ENCODE measurements around the gene NHS. TPM values are rescaled to one million over a fixed set of nuclear protein-coding genes. Genes with fewer than 3 reads are reported as not detected.

Gene NHS
- total RNA-seq, 2 experiments from 2014 or later: 0.81 to 1.7 TPM

DNA sequence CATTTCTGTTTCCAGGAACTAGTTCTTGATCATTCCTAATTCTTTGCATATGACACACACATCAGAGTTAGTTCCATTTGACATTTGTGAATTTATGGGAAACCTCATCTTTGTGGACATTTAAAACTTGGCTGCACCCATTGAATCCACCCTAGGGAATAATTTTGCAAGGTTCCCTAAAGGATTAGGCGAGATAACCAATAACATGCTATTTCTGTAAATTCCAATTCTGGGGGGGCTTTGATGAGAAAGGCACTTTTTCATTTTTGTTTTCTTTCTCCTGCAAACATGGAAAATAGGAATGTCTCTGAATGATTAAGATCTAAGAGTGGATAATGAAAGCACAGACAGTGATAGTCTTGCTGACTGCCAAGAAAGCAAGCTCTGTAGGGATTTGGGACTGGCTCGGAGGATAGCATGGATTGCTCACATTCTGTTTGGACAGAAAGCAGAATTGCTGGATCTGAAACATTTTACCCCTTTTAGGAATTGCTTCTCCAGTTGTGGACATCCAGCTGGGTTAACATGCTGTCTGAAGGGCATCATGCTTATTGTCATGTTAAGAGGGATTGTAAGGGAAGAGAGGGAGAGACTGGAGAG lies 145.1 kb downstream of the NHS start:
- DNase-seq: no peak
- ChIA-PET POLR2A (no interaction called here), CTCF (no interaction called here)
- Mint-ChIP-seq H3K9me3 (ENCODE audit: insufficient read depth) (no peaks in the 10 kb centered on the region), H3K4me1 (ENCODE audit: low read depth) (no peaks in the 10 kb centered on the region), H3K27me3 (ENCODE audit: low read depth) (no peaks in the 10 kb centered on the region), H3K4me3 (no peak overlapping the region), H3K27ac (no peak overlapping the region), H3K36me3 (ENCODE audit: low read depth) (no peaks in the 10 kb centered on the region)
- no peak for ATAC-seq

GRCh38 chrX:17521871-17522693 lies 147.1 kb downstream of the NHS start:
- Mint-ChIP-seq H3K27ac (no peak overlapping the region), H3K9me3 (ENCODE audit: insufficient read depth) (no peaks in the 10 kb centered on the region), H3K4me1 (ENCODE audit: low read depth) (no peaks in the 10 kb centered on the region), H3K27me3 (ENCODE audit: low read depth) (no peaks in the 10 kb centered on the region), H3K4me3 (no peak overlapping the region), H3K36me3 (ENCODE audit: low read depth) (no peaks in the 10 kb centered on the region)
- CTCF ChIA-PET: no interaction called here
- POLR2A ChIA-PET: no interaction called here
- no peak for DNase-seq
- no peak for ATAC-seq

GRCh38 chrX:17525266-17525665 lies 150.3 kb downstream of the NHS start:
- Mint-ChIP-seq H3K9me3 (ENCODE audit: insufficient read depth) (no peaks in the 10 kb centered on the region), H3K36me3 (ENCODE audit: low read depth) (no peaks in the 10 kb centered on the region), H3K4me3 (no peak overlapping the region), H3K27me3 (ENCODE audit: low read depth) (no peaks in the 10 kb centered on the region), H3K4me1 (ENCODE audit: low read depth) (peaks cover 6% of the 10 kb centered on the region), H3K27ac (no peak overlapping the region)
- DNase-seq: no peak
- ChIA-PET CTCF (no interaction called here), POLR2A (no interaction called here)
- ATAC-seq: no peak

DNA sequence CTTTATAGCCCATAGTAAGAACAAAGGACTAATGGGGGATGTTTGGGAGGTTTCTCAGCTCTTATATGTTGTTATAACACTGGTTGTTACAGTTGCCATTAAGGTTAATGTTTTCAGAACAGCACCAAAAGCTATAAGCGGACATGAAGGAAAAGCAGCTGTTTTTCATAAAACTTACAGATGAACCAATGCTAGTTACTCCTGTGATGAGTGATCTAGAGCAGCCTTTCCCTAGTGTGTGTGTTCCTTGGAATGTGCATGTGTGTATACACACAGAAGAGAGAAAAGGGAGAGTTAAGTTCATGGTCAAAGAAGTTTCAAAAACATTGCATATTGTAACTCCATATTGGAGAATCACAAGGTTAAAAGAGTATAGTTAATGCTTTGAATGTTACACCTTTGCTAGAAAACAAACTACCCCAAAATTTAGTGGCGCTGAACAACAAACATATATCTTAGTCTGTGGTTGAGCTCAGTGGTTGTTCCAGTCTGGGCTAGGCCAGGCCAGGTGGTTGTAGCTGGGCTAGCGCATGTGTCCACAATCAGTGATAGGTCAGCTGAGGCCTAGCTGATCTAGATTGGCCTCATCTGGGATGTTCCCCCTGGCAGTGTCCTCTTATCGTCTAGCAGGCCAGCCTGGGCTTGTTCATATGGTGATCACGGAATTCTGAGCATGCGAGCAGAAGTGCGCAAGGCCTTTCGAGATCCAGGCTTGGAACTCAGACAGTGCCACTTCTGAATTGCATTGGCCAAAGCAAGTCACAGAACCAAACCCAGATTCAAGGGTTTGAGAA lies 151.0 kb downstream of the NHS start:
- CTCF ChIA-PET: interaction anchor here (0.5 kb wide), 1 partner anchor 9 kb away, joined by 3 read pairs; no protein-coding TSS in a partner anchor
- no peaks in the 10 kb centered on the region for H3K9me3 Mint-ChIP-seq (ENCODE audit: insufficient read depth)

GRCh38 chrX:17527135-17527701 lies 152.2 kb downstream of the NHS start:
- ATAC-seq: no peak
- peaks cover 6% of the 10 kb centered on the region for H3K4me1 Mint-ChIP-seq (ENCODE audit: low read depth)
- DNase-seq: no peak
- no peaks in the 10 kb centered on the region for H3K9me3 Mint-ChIP-seq (ENCODE audit: insufficient read depth)
- no peak overlapping the region for H3K27ac Mint-ChIP-seq
- POLR2A ChIA-PET: no interaction called here
- H3K4me3 Mint-ChIP-seq: no peak overlapping the region
- CTCF ChIA-PET: no interaction called here
- H3K36me3 Mint-ChIP-seq (ENCODE audit: low read depth): no peaks in the 10 kb centered on the region
- H3K27me3 Mint-ChIP-seq (ENCODE audit: low read depth): no peaks in the 10 kb centered on the region

More for the DNA sequence above, 151.0 kb downstream of the NHS start:
- Mint-ChIP-seq H3K27ac (no peak overlapping the region), H3K36me3 (ENCODE audit: low read depth) (no peaks in the 10 kb centered on the region), H3K4me1 (ENCODE audit: low read depth) (peaks cover 6% of the 10 kb centered on the region), H3K4me3 (no peak overlapping the region), H3K27me3 (ENCODE audit: low read depth) (no peaks in the 10 kb centered on the region)
- ATAC-seq (no peak), DNase-seq (no peak)
- POLR2A ChIA-PET: no interaction called here

- CTCF ChIA-PET: no interaction called here
- Mint-ChIP-seq H3K27ac (no peak overlapping the region), H3K27me3 (ENCODE audit: low read depth) (no peaks in the 10 kb centered on the region), H3K36me3 (ENCODE audit: low read depth) (no peaks in the 10 kb centered on the region), H3K4me3 (no peak overlapping the region), H3K4me1 (ENCODE audit: low read depth) (peaks cover 6% of the 10 kb centered on the region), H3K9me3 (ENCODE audit: insufficient read depth) (no peaks in the 10 kb centered on the region)
- DNase-seq: no peak
- ATAC-seq: no peak
- POLR2A ChIA-PET: no interaction called here
These were observed 152.9 kb downstream of the NHS start for GRCh38 chrX:17527922-17528321.

DNA sequence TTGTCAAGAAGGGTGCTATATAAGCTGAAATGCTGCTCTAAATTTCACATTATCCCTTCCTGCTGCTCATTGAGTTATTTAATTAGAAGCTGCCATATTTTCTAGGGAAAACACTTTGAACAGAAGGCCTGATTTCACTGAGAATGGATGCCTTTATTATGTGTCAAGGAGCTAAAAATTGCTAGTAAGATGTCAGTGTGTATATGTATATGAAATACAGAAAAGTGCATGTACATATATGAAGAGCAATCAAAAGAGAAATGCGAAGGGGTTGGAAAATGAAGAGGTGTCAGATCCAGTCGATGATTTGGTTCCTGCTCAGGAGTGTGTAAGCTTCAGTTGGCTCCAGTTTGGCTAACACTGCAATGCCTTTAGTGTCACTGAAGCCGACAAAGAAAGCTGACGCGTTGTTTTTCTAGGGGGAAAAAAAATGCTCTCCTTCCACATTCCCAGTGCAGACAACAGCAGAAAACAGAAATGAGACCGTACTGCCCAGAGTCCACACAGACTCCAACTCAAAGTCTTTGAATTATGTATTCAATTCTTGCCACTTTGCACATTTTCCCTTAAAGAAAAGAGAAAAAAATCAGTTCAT lies 154.2 kb downstream of the NHS start:
- peaks cover 6% of the 10 kb centered on the region for H3K4me1 Mint-ChIP-seq (ENCODE audit: low read depth)
- ChIA-PET POLR2A (no interaction called here), CTCF (no interaction called here)
- ATAC-seq (no peak), DNase-seq (no peak)
- H3K9me3 Mint-ChIP-seq (ENCODE audit: insufficient read depth): no peaks in the 10 kb centered on the region
- H3K4me3 Mint-ChIP-seq: no peak overlapping the region
- no peaks in the 10 kb centered on the region for H3K36me3 Mint-ChIP-seq (ENCODE audit: low read depth)
- H3K27me3 Mint-ChIP-seq (ENCODE audit: low read depth): no peaks in the 10 kb centered on the region
- H3K27ac Mint-ChIP-seq: no peak overlapping the region

- no peak overlapping the region for H3K4me3 Mint-ChIP-seq
- H3K36me3 Mint-ChIP-seq (ENCODE audit: low read depth): no peaks in the 10 kb centered on the region
- peaks cover 6% of the 10 kb centered on the region for H3K4me1 Mint-ChIP-seq (ENCODE audit: low read depth)
- H3K27me3 Mint-ChIP-seq (ENCODE audit: low read depth): no peaks in the 10 kb centered on the region
- H3K9me3 Mint-ChIP-seq (ENCODE audit: insufficient read depth): no peaks in the 10 kb centered on the region
- ChIA-PET CTCF (no interaction called here), POLR2A (no interaction called here)
- no peak for ATAC-seq
- DNase-seq: no peak
- no peak overlapping the region for H3K27ac Mint-ChIP-seq
These were observed 156.5 kb downstream of the NHS start for GRCh38 chrX:17531500-17531899.

- Mint-ChIP-seq H3K27ac (no peak overlapping the region), H3K27me3 (ENCODE audit: low read depth) (peaks cover under 1% of the 10 kb centered on the region), H3K9me3 (ENCODE audit: insufficient read depth) (no peaks in the 10 kb centered on the region), H3K4me1 (ENCODE audit: low read depth) (peaks cover 5% of the 10 kb centered on the region), H3K4me3 (no peak overlapping the region), H3K36me3 (ENCODE audit: low read depth) (no peaks in the 10 kb centered on the region)
- ATAC-seq: no peak
- DNase-seq: peak; percentile 33
- ChIA-PET CTCF (interaction anchor here (0.7 to 1.4 kb wide), 5 partner anchors 9 to 209 kb away, joined by 3 read pairs; no protein-coding TSS in a partner anchor), POLR2A (no interaction called here)
These were observed 160.2 kb downstream of the NHS start for GRCh38 chrX:17535229-17535628.

GRCh38 chrX:17537723-17538243 lies 162.8 kb downstream of the NHS start:
- POLR2A ChIA-PET: no interaction called here
- H3K27ac Mint-ChIP-seq: no peak overlapping the region
- no peaks in the 10 kb centered on the region for H3K36me3 Mint-ChIP-seq (ENCODE audit: low read depth)

DNA sequence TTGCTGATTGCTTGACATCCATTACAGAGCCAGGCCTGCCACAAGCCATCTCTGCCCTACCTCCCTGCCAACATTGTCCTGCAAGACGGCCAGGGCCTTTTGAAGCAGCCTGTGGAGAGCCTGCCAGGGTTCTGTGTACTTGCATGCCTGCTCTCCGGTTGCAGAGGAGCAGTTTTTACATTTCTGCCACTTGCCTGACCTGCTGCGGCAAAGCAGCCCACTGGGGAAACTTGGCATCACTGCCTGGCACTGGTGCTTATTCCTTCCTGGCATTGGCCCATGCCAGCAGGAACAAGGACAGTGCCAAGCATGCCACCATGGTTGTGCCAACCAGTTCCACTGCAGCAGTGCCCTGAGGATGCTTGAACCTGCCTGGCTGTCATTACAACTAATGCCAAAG lies 167.1 kb downstream of the NHS start:
- ChIA-PET POLR2A (no interaction called here), CTCF (no interaction called here)
- Mint-ChIP-seq H3K27me3 (ENCODE audit: low read depth) (peaks cover 5% of the 10 kb centered on the region), H3K4me1 (ENCODE audit: low read depth) (no peaks in the 10 kb centered on the region), H3K27ac (no peak overlapping the region), H3K4me3 (no peak overlapping the region), H3K36me3 (ENCODE audit: low read depth) (no peaks in the 10 kb centered on the region), H3K9me3 (ENCODE audit: insufficient read depth) (no peaks in the 10 kb centered on the region)
- DNase-seq: no peak
- ATAC-seq: no peak

More at GRCh38 chrX:17537723-17538243, 162.8 kb downstream of the NHS start:
- DNase-seq: no peak
- Mint-ChIP-seq H3K9me3 (ENCODE audit: insufficient read depth) (no peaks in the 10 kb centered on the region), H3K4me3 (no peak overlapping the region), H3K27me3 (ENCODE audit: low read depth) (peaks cover 2% of the 10 kb centered on the region), H3K4me1 (ENCODE audit: low read depth) (peaks cover 5% of the 10 kb centered on the region)
- CTCF ChIA-PET: no interaction called here
- ATAC-seq: no peak
